Measurements from ENCODE around the gene RADX. TPM values are rescaled to one million over a fixed set of nuclear protein-coding genes. Genes with fewer than 3 reads are reported as not detected.
A peak's percentile ranks its signal among the peaks of the same experiment; 100 is the strongest.
"Not testable (repeated sequence)": the region's sequence is repeated elsewhere in the genome, so short reads cannot be mapped to it uniquely, and the experiment has no call there.

Gene RADX
- total RNA-seq, 2 experiments from 2014 or later, result 5.2 to 10.2 TPM

DNA sequence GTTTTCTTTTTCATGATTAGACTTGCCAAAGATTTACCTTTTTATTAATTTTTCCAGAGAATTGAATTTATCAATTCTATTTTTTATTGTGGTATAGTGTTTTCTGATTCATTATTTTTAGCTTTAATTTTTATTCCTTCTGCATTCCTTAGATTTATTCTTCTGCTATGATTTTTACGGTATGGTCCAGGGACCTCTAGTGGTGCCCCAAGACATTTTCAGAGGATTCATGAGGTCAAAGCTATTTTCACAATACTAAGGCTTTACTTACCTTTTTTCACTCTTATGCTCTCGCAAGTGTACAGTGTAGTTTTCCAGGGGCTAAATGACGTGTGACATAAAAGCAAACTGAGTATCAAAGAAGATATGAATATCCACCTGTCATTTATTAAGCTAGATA, 8.0 kb downstream of the RADX start:
- no peak for DNase-seq
- Mint-ChIP-seq H3K36me3 (peaks cover 3% of the 10 kb centered on the region), H3K9me3 (ENCODE audit: low read depth) (no peaks in the 10 kb centered on the region), H3K4me1 (peaks cover 2% of the 10 kb centered on the region), H3K27me3 (no peaks in the 10 kb centered on the region), H3K27ac (no peak overlapping the region), H3K4me3 (no peak overlapping the region)
- CTCF ChIA-PET, result interaction anchor here (0.8 to 1.1 kb wide), 2 partner anchors 138 to 141 kb away, joined by 3 to 5 read pairs; no protein-coding TSS in a partner anchor
- no peak for ATAC-seq

DNA sequence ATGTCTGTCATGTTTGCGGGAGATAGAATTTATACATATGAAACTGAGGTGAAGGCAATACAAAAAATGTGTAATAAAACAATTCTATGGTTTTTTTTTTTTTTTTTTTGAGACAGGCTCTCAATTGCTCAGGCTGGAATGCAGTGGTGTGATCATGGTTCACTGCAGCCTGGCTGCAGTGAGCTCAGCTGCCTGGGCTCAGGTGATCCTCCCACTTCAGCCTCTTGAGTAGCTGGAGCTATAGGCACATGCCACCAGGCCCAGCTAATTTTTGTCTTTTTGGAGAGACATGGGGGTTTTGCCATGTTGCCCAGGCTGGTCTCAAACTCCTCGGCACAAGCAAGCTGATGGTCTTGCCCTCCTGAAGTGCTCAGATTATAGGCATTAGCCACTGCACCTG, 10.1 kb downstream of the RADX start:
- Mint-ChIP-seq H3K4me1 (no peaks in the 10 kb centered on the region), H3K9me3 (ENCODE audit: low read depth) (no peaks in the 10 kb centered on the region), H3K27me3 (no peaks in the 10 kb centered on the region), H3K4me3 (no peak overlapping the region), H3K36me3 (peaks cover 3% of the 10 kb centered on the region), H3K27ac (no peak overlapping the region)
- ATAC-seq (no peak), DNase-seq (no peak)
- CTCF ChIA-PET, result no interaction called here

DNA sequence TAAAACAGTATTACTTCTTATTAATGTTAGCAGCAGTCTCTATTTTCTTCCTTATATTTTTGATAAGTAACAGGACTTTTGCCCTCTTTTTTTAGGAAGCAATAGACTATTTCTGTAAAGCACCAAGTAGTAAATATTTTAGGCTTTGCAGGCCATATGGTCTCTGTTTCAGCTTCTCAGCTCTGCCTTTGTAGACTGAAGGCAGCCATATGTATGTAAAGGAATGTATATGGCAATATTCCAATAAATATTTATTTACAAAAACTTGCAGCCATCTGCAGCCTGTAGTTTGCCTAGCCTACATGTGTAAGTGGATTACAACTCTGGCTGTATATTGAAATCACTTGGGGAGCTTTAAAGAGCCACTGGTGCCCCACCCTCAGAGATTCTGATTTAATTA, 15.0 kb downstream of the RADX start:
- ATAC-seq (no peak), DNase-seq (no peak)
- no peaks in the 10 kb centered on the region for H3K4me1 Mint-ChIP-seq
- CTCF ChIA-PET, result no interaction called here
- no peaks in the 10 kb centered on the region for H3K9me3 Mint-ChIP-seq (ENCODE audit: low read depth)
- H3K4me3 Mint-ChIP-seq, result no peak overlapping the region
- no peaks in the 10 kb centered on the region for H3K27me3 Mint-ChIP-seq
- no peak overlapping the region for H3K27ac Mint-ChIP-seq
- peaks cover 3% of the 10 kb centered on the region for H3K36me3 Mint-ChIP-seq

DNA sequence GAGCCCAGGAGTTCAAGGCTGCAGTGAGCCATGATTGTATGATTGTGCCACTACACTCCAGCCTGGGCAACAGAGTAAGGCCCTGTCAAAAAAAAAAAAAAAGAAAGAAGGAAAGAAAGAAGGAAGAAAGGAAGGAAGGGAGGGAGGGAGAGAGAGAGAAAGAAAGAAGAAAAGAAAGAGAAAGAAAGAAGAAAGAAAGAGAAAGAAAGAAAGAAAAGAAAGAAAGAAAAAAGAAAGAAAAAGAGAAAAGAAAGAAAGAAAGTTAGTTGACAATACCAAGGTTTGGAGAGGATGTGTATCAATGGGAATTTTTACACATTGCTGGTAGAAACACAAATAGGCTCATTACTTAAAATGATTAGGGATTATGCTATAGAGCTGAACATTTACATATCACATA, 19.8 kb downstream of the RADX start:
- DNase-seq (no peak), ATAC-seq (no peak)
- Mint-ChIP-seq H3K4me1 (no peaks in the 10 kb centered on the region), H3K36me3 (no peaks in the 10 kb centered on the region), H3K27me3 (no peaks in the 10 kb centered on the region), H3K4me3 (no peak overlapping the region), H3K27ac (no peak overlapping the region), H3K9me3 (ENCODE audit: low read depth) (no peaks in the 10 kb centered on the region)
- CTCF ChIA-PET, result no interaction called here

DNA sequence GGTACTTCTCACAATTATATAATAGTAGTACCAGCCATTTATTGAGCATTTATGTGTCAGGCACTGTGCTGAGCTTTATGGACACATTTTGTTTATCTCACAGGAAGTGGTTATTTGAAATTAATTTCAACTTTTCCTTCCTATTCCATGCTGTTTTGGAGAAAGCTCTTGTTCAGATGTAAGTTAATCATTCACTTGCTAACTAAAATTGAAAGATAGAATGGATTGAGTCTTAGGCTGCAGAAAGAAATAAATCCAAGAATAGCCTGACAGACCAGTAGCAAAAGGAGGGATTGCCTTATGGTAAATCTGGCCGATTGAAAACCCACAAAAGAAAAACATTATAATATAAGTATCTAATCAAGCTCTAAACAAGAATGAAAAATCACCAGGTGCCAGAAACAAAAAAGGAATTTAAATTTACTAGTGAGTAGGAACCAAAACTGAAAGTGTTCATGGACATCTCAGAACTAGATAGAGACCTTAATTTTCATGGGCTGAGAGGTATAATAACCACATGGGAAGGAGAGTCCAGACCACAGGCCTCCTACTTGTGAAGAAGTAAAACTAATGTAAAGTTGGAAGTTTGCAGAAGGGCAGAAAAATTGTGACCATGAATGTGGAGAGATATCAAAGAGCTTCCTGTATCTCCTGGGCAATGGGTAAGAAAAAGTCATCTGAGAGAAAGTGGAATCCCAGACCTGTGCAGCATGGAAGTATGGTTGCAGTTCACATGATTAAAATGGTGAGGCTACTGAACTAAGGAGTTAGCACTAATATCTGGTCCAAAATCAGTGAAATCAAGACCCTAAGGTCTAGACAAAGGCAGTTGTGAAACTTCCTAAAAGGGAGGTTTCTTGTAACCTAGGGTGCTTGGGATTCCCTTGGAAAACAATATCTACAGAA, 38.0 kb downstream of the RADX start:
- ATAC-seq, result peak; percentile 45
- peaks cover 8% of the 10 kb centered on the region for H3K4me1 Mint-ChIP-seq
- peaks cover 11% of the 10 kb centered on the region for H3K36me3 Mint-ChIP-seq
- H3K27ac Mint-ChIP-seq, result peak overlapping the region; percentile 65
- H3K9me3 Mint-ChIP-seq (ENCODE audit: low read depth), result no peaks in the 10 kb centered on the region
- H3K4me3 Mint-ChIP-seq, result no peak overlapping the region
- no peak for DNase-seq
- H3K27me3 Mint-ChIP-seq, result no peaks in the 10 kb centered on the region
- CTCF ChIA-PET, result no interaction called here

DNA sequence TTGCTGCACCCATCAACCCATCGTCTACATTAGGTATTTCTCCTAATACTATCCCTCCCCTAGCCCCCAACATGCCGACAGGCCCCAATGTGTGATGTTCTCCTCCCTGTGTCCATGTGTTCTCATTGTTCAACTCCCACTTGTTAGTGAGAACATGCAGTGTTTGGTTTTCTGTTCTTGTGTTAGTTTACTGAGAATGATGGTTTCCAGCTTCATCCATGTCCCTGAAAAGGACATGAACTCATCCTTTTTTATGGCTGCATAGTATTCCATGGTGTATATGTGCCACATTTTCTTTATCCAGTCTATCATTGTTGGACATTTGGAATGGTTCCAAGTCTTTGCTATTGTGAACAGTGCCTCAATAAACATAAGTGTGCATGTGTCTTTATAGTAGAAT, 41.8 kb downstream of the RADX start:
- DNase-seq; H3K9me3 Mint-ChIP-seq (ENCODE audit: low read depth); H3K27me3 Mint-ChIP-seq; H3K27ac Mint-ChIP-seq; ATAC-seq; H3K4me1 Mint-ChIP-seq; H3K4me3 Mint-ChIP-seq; CTCF ChIA-PET: not testable (repeated sequence)
- peaks cover 11% of the 10 kb centered on the region for H3K36me3 Mint-ChIP-seq

DNA sequence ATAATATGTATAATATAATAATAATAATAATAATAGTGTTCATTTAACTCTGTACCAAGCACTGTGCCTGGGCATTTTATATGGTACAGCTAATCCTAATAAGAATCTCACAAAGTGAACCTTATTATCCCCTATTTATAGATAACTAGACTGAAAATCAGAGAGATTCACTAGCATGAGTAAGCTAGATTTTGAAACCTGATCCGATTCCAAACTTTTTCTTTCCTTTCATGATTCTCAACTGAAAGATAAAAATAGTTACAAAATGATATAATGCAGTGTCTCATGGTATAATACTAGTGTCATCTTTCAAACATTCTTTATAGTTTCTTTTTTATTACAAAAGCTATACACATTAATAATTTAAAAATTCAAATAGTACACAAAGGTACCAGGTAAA, 58.9 kb downstream of the RADX start:
- no peaks in the 10 kb centered on the region for H3K27me3 Mint-ChIP-seq
- H3K36me3 Mint-ChIP-seq, result peaks cover 2% of the 10 kb centered on the region
- CTCF ChIA-PET, result no interaction called here
- no peak overlapping the region for H3K4me3 Mint-ChIP-seq
- no peaks in the 10 kb centered on the region for H3K4me1 Mint-ChIP-seq
- ATAC-seq (no peak), DNase-seq (no peak)
- H3K9me3 Mint-ChIP-seq (ENCODE audit: low read depth), result no peaks in the 10 kb centered on the region
- H3K27ac Mint-ChIP-seq, result no peak overlapping the region

DNA sequence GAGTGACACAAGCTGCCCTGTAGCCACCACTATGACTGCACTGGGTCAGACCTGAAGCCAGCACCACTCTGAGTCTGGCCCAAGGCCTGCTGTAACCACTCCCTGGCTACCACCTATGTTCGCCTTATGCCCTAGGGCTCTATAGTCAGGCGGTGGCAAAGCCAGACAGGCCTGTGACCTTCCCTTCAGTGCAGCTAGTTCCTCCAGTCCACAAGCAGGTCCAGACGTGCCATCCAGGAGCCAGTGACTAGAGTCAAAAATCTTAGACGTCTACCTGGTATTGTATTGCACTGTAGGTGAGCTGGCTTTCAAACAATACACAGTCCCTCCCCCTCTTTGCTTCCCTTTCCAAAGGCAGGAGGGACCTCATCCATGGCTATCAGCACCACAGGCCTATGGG, 60.7 kb downstream of the RADX start:
- H3K4me1 Mint-ChIP-seq, result no peaks in the 10 kb centered on the region
- H3K27ac Mint-ChIP-seq, result no peak overlapping the region
- H3K36me3 Mint-ChIP-seq, result no peaks in the 10 kb centered on the region
- no peaks in the 10 kb centered on the region for H3K27me3 Mint-ChIP-seq
- DNase-seq (no peak), ATAC-seq (no peak)
- CTCF ChIA-PET, result no interaction called here
- no peaks in the 10 kb centered on the region for H3K9me3 Mint-ChIP-seq (ENCODE audit: low read depth)
- no peak overlapping the region for H3K4me3 Mint-ChIP-seq

DNA sequence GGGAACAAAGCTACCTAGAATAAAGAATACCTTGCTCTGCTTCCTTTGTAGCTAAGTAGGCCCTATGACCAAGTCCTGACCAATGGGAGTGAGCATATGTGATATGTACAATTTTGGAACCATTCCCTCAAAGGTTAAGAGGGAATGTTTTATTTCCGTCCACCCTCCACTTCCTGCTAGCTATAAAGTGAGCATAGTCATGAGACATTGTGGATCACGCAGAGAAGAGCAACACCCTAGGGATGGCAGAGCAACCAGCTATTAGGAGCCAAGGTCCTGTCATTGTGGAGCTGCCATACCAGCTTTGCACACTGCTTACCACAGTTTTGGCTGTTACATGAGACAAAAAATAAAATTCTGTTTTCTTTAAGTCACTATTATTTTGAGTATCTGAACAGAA, 68.9 kb downstream of the RADX start:
- CTCF ChIA-PET, result no interaction called here
- Mint-ChIP-seq H3K36me3 (no peaks in the 10 kb centered on the region), H3K4me3 (no peak overlapping the region), H3K4me1 (no peaks in the 10 kb centered on the region), H3K9me3 (ENCODE audit: low read depth) (no peaks in the 10 kb centered on the region), H3K27me3 (no peaks in the 10 kb centered on the region), H3K27ac (no peak overlapping the region)
- DNase-seq (no peak), ATAC-seq (no peak)

DNA sequence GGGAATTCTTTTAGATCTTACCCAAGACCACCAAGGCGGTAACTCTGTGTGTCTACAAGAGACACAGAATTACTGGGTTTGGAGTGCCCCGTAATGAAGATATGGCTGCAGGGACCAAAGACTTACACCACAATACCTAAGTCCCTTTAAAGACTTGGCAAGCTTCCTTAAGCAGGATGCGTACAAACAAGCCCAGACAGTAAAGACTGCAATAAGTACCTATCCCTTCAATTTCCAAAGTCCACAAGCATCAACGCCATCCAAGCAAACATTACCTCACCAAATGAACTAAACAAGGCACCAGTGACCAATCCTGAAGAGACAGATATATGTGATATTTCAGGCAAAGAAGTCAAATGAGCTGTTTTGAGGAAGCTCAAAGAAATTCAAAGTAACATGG, 72.4 kb downstream of the RADX start:
- H3K4me1 Mint-ChIP-seq, result no peaks in the 10 kb centered on the region
- no peaks in the 10 kb centered on the region for H3K36me3 Mint-ChIP-seq
- H3K27ac Mint-ChIP-seq, result no peak overlapping the region
- CTCF ChIA-PET, result no interaction called here
- no peaks in the 10 kb centered on the region for H3K27me3 Mint-ChIP-seq
- no peaks in the 10 kb centered on the region for H3K9me3 Mint-ChIP-seq (ENCODE audit: low read depth)
- DNase-seq, result no peak
- no peak overlapping the region for H3K4me3 Mint-ChIP-seq
- ATAC-seq, result no peak

DNA sequence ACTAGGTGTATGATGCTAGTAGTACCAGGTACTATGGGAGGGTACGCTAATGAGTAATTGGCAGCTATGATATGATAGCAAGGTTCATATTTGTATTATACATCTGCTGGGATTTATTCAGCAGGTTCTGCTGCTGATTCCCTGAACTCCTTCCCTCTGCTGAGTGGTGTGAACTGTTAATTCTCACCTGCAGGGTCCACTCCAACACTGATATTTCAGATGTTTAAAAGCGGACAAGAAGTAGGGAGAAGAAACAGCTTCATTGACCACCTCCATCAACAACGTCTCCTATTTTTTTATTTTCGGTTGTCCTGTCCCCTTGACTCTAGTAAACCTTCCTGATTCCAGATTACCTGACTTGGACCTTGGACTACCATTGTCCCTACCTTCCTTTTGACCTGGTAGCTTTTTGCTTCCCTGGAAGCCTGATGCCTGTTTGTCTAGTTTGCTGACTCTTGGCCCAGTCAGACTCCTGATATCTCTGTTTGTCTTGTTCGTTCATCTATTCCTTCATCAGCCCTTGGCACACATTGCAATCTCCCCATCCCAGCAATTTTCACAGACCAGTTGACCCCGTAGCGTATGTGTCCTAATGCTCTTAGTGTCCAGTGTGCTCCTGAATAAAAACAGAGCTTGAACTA, 80.8 kb downstream of the RADX start:
- Mint-ChIP-seq H3K36me3 (no peaks in the 10 kb centered on the region), H3K27me3 (peaks cover 4% of the 10 kb centered on the region), H3K4me1 (no peaks in the 10 kb centered on the region), H3K4me3 (no peak overlapping the region), H3K9me3 (ENCODE audit: low read depth) (no peaks in the 10 kb centered on the region), H3K27ac (no peak overlapping the region)
- no peak for DNase-seq
- CTCF ChIA-PET, result no interaction called here
- ATAC-seq, result no peak

DNA sequence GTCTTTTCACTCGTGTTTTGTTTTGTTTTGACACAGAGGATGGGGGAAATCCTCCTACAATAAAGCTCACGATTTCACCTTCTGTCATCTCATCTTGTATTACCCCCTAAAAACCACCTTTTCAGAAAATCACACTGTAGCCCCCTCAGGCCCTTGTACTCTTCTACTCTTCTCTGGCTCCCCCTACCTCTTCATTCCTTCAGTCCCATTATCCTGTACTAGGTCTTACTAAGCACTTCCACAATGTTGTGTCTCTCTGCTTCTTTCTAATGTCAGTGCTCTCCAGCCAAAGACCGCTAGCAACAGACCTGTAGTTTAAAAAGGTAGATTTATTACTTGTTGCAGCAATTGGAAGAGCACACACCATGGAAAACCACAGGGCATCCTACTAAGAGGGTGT, 84.7 kb downstream of the RADX start:
- CTCF ChIA-PET, result no interaction called here
- no peaks in the 10 kb centered on the region for H3K36me3 Mint-ChIP-seq
- H3K4me3 Mint-ChIP-seq, result no peak overlapping the region
- ATAC-seq, result no peak
- H3K4me1 Mint-ChIP-seq, result no peaks in the 10 kb centered on the region
- H3K9me3 Mint-ChIP-seq (ENCODE audit: low read depth), result no peaks in the 10 kb centered on the region
- no peak overlapping the region for H3K27ac Mint-ChIP-seq
- no peak for DNase-seq
- H3K27me3 Mint-ChIP-seq, result peaks cover 4% of the 10 kb centered on the region

DNA sequence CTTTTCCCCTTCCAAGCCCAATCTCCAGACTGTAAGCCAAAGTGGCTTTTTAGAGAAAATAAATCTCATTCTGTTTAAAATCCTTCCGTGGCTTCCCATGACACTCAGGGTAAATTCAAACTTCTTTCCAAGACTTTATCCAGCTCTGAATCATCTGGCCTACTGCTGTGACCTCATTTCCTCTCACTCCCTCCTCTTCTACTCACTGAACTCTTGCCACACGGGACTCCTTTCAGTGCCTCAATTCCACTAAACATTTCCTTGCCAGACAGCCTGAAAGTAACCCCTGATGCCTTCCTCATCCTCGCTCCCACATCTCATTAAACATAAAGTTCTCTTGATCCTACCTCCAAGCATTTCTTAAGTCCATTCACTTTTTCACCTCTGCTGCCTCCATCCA, 86.9 kb downstream of the RADX start:
- Mint-ChIP-seq H3K27me3 (no peaks in the 10 kb centered on the region), H3K9me3 (ENCODE audit: low read depth) (no peaks in the 10 kb centered on the region), H3K36me3 (no peaks in the 10 kb centered on the region), H3K4me3 (no peak overlapping the region), H3K4me1 (no peaks in the 10 kb centered on the region), H3K27ac (no peak overlapping the region)
- CTCF ChIA-PET, result no interaction called here
- no peak for ATAC-seq
- DNase-seq, result no peak

DNA sequence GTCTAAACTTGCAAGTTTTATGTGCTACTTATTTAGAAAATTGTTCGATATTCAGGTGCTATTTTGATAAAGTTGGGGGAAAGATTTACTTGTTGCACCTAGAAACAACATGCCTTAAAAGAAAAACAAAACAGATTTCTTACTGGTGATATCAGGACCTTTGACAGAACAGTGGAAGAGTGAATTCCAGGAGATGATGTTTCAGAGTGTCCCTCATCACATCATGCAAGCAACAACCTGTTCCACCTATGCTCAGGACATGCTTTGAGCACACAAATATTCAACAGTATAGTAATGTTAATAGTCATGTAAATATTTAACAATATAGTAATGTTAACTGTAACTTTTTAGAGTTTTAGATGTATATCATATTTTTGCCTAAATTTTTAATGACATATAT, 90.9 kb downstream of the RADX start:
- Mint-ChIP-seq H3K36me3 (no peaks in the 10 kb centered on the region), H3K4me3 (no peak overlapping the region), H3K27me3 (no peaks in the 10 kb centered on the region), H3K27ac (no peak overlapping the region), H3K9me3 (ENCODE audit: low read depth) (no peaks in the 10 kb centered on the region), H3K4me1 (no peaks in the 10 kb centered on the region)
- no peak for ATAC-seq
- CTCF ChIA-PET, result no interaction called here
- DNase-seq, result no peak
